WTC11 (cell line): Measurements from ENCODE around the gene ASB17. TPM values are rescaled to one million over a fixed set of nuclear protein-coding genes. Genes with fewer than 3 reads are reported as not detected.

Source experiments
- ATAC-seq: fragments of 200-7000 bp; cut with Tn5 transposase; 2 replicates; pipeline ENCODE4 v1.10.0; 2021; ENCODE audit warnings: mild to moderate bottlenecking, moderate library complexity
- CTCF ChIA-PET: fragments of 300-600 bp; sonication (Branson Sonifier 250); formaldehyde crosslinking; loops from one replicate; lab custom pipeline; 2021; ENCODE audit warnings: antibody characterized with exemption; lab: Charles Lee
- POLR2A ChIA-PET: fragments of 350-600 bp; sonication (Branson Sonifier 250); formaldehyde crosslinking; loops from one replicate; lab custom pipeline; 2021; ENCODE audit warnings: antibody characterized with exemption; lab: Charles Lee
- DNase-seq: peaks from one replicate; pipeline ENCODE4 v3.0.0; 2021; ENCODE audit warnings: low spot score
- H3K27ac Mint-ChIP-seq: 2 replicates; pipeline ENCODE4 v1.8.0; 2021; ENCODE audit warnings: mixed read lengths
- H3K27me3 Mint-ChIP-seq: 2 replicates; pipeline ENCODE4 v1.8.0; 2021; ENCODE audit warnings: low read depth, mild to moderate bottlenecking, moderate library complexity, mixed read lengths
- H3K36me3 Mint-ChIP-seq: 2 replicates; pipeline ENCODE4 v1.8.0; 2021; ENCODE audit warnings: mixed read lengths
- H3K4me1 Mint-ChIP-seq: 2 replicates; pipeline ENCODE4 v1.8.0; 2022; ENCODE audit warnings: mixed read lengths
- H3K4me3 Mint-ChIP-seq: 2 replicates; pipeline ENCODE4 v1.8.0; 2021; ENCODE audit warnings: mild to moderate bottlenecking, moderate library complexity, mixed read lengths
- H3K9me3 Mint-ChIP-seq: 2 replicates; pipeline ENCODE4 v1.8.0; 2021; ENCODE audit warnings: mixed read lengths
- ARID4B ChIP-seq: sonication (generic); formaldehyde crosslinking; IDR thresholded peaks from 2 replicates; pipeline ENCODE4 v1.8.0; 2023; ENCODE audit warnings: missing genetic modification reagents, mild to moderate bottlenecking, borderline replicate concordance
- CBFB ChIP-seq: sonication (generic); formaldehyde crosslinking; IDR thresholded peaks from 2 replicates; pipeline ENCODE4 v1.8.1; 2022; ENCODE audit warnings: mild to moderate bottlenecking, low read depth, missing genetic modification reagents
- CDX4 ChIP-seq: fragments of 250-450 bp; sonication (Bioruptor Pico); IDR thresholded peaks from 2 replicates; pipeline ENCODE4 v1.9.0; 2021; ENCODE audit warnings: moderate library complexity, mild to moderate bottlenecking, inconsistent platforms, borderline replicate concordance
- E2F1 ChIP-seq: sonication (generic); formaldehyde crosslinking; IDR thresholded peaks from 2 replicates; pipeline ENCODE4 v1.8.0; 2022; ENCODE audit warnings: mild to moderate bottlenecking, missing genetic modification reagents
- E2F5 ChIP-seq: sonication (generic); formaldehyde crosslinking; IDR thresholded peaks from 2 replicates; pipeline ENCODE4 v1.8.1; 2022; ENCODE audit warnings: mild to moderate bottlenecking, moderate library complexity, missing genetic modification reagents
- ETV6 ChIP-seq: sonication (generic); formaldehyde crosslinking; IDR thresholded peaks from 2 replicates; pipeline ENCODE4 v1.8.1; 2022; ENCODE audit warnings: mild to moderate bottlenecking, missing genetic modification reagents
- FOXP1 ChIP-seq: sonication (generic); formaldehyde crosslinking; IDR thresholded peaks from 2 replicates; pipeline ENCODE4 v1.8.0; 2022; ENCODE audit warnings: missing genetic modification reagents, mild to moderate bottlenecking, moderate library complexity, borderline replicate concordance
- GRHL2 ChIP-seq: fragments of 250-450 bp; sonication (Bioruptor Pico); IDR thresholded peaks from 2 replicates; pipeline ENCODE4 v1.8.0; 2022; ENCODE audit warnings: mild to moderate bottlenecking, moderate library complexity; ENCODE audit not compliant: insufficient replicate concordance, severe bottlenecking
- JUN ChIP-seq: sonication (generic); formaldehyde crosslinking; IDR thresholded peaks from 2 replicates; pipeline ENCODE4 v1.8.0; 2023; ENCODE audit warnings: mild to moderate bottlenecking, missing genetic modification reagents
- MAX ChIP-seq: sonication (generic); formaldehyde crosslinking; IDR thresholded peaks from 2 replicates; pipeline ENCODE4 v1.8.0; 2022; ENCODE audit warnings: mild to moderate bottlenecking, missing genetic modification reagents
- NR2C2 ChIP-seq: sonication (generic); formaldehyde crosslinking; IDR thresholded peaks from 2 replicates; pipeline ENCODE4 v1.8.0; 2022; ENCODE audit warnings: mild to moderate bottlenecking, missing genetic modification reagents
- RORB ChIP-seq: fragments of 250-450 bp; sonication (Bioruptor Pico); IDR thresholded peaks from 2 replicates; pipeline ENCODE4 v1.9.0; 2021; ENCODE audit warnings: mild to moderate bottlenecking
- SOX15 ChIP-seq: fragments of 250-450 bp; sonication (Bioruptor Pico); IDR thresholded peaks from 2 replicates; pipeline ENCODE4 v1.9.0; 2021; ENCODE audit warnings: mild to moderate bottlenecking
- TCF7 ChIP-seq: sonication (generic); formaldehyde crosslinking; IDR thresholded peaks from 2 replicates; pipeline ENCODE4 v1.8.0; 2022; ENCODE audit warnings: mild to moderate bottlenecking, low read depth, missing genetic modification reagents, moderate library complexity
- USF2 ChIP-seq: sonication (generic); formaldehyde crosslinking; IDR thresholded peaks from 2 replicates; pipeline ENCODE4 v1.8.1; 2023; ENCODE audit warnings: mild to moderate bottlenecking, missing genetic modification reagents, moderate library complexity
- ZNF121 ChIP-seq: sonication (generic); formaldehyde crosslinking; IDR thresholded peaks from 2 replicates; pipeline ENCODE4 v1.8.0; 2023; ENCODE audit warnings: missing genetic modification reagents
- ZNF219 ChIP-seq: sonication (generic); formaldehyde crosslinking; IDR thresholded peaks from 2 replicates; pipeline ENCODE4 v1.8.0; 2023; ENCODE audit warnings: missing genetic modification reagents, mild to moderate bottlenecking, borderline replicate concordance
- ZNF263 ChIP-seq: sonication (generic); formaldehyde crosslinking; IDR thresholded peaks from 2 replicates; pipeline ENCODE4 v1.8.1; 2022; ENCODE audit warnings: low read depth, mild to moderate bottlenecking, moderate library complexity, missing genetic modification reagents
- ZNF317 ChIP-seq: sonication (generic); formaldehyde crosslinking; IDR thresholded peaks from 2 replicates; pipeline ENCODE4 v1.8.1; 2023; ENCODE audit warnings: low read depth, mild to moderate bottlenecking, moderate library complexity, missing genetic modification reagents, borderline replicate concordance
- ZNF416 ChIP-seq: fragments of 250-450 bp; sonication (Bioruptor Pico); IDR thresholded peaks from 2 replicates; pipeline ENCODE4 v1.9.0; 2021; ENCODE audit warnings: mild to moderate bottlenecking, inconsistent platforms
- ZNF532 ChIP-seq: fragments of 250-450 bp; sonication (Bioruptor Pico); IDR thresholded peaks from 2 replicates; pipeline ENCODE4 v1.9.0; 2021; ENCODE audit warnings: mild to moderate bottlenecking, borderline replicate concordance
- total RNA-seq: library from RNA; stranded (reverse); gene quantifications from 3 replicates; pipeline ENCODE4 v1.2.3, GENCODE V29; 2021

ASB17 gene
- total RNA-seq, 1 experiment from 2014 or later, result not detected

- no peak for TF ChIP-seq ZNF532 (CRISPR knock-in tag)
These were observed 38.4 kb upstream of the ASB17 start (continued) for GRCh38 chr1:75970631-75971030.

GRCh38 chr1:75969550-75969949, 37.3 kb upstream of the ASB17 start:
- Mint-ChIP-seq H3K27ac (peak overlapping the region; percentile 17; the same call in 1 of the 2 replicates), H3K27me3 (no peaks in the 10 kb centered on the region; the same call in 1 of the 2 replicates), H3K4me1 (peaks cover 5% of the 10 kb centered on the region), H3K9me3 (peaks cover 7% of the 10 kb centered on the region), H3K36me3 (no peaks in the 10 kb centered on the region), H3K4me3 (no peak overlapping the region)
- TF ChIP-seq CBFB (no peak), CDX4 (CRISPR knock-in tag) (no peak), SOX15 (no peak), GRHL2 (CRISPR knock-in tag) (no peak), ZNF121 (CRISPR knock-in tag) (no peak), JUN (CRISPR knock-in tag) (no peak), ETV6 (CRISPR knock-in tag) (no peak), FOXP1 (no peak)
- ChIA-PET POLR2A (no interaction called here), CTCF (no interaction called here)
- DNase-seq (no peak), ATAC-seq (no peak)

- H3K36me3 Mint-ChIP-seq, result no peaks in the 10 kb centered on the region
- ATAC-seq (no peak), DNase-seq (no peak)
- H3K4me1 Mint-ChIP-seq, result peaks cover 5% of the 10 kb centered on the region
- no peak overlapping the region for H3K4me3 Mint-ChIP-seq
- ChIA-PET POLR2A (no interaction called here), CTCF (no interaction called here)
- H3K27me3 Mint-ChIP-seq, result no peaks in the 10 kb centered on the region
- H3K9me3 Mint-ChIP-seq, result peaks cover 7% of the 10 kb centered on the region
- no peak overlapping the region for H3K27ac Mint-ChIP-seq
- no peak for TF ChIP-seq NR2C2 (CRISPR knock-in tag)
- TF ChIP-seq E2F5 (CRISPR knock-in tag), result no peak
- no peak for TF ChIP-seq ZNF219
- TF ChIP-seq E2F1 (CRISPR knock-in tag), result no peak
- no peak for TF ChIP-seq MAX (CRISPR knock-in tag)
- no peak for TF ChIP-seq ZNF317 (CRISPR knock-in tag)
- TF ChIP-seq USF2 (CRISPR knock-in tag), result no peak
- no peak for TF ChIP-seq CBFB
- no peak for TF ChIP-seq RORB (CRISPR knock-in tag)
- TF ChIP-seq TCF7 (CRISPR knock-in tag), result no peak
- no peak for TF ChIP-seq ZNF263 (CRISPR knock-in tag)
- TF ChIP-seq ZNF416 (CRISPR knock-in tag), result no peak
- TF ChIP-seq ARID4B (CRISPR knock-in tag), result no peak
These were observed 35.5 kb upstream of the ASB17 start for GRCh38 chr1:75967719-75968118.
